Trophoblast cell (in vitro differentiated cells and primary cell): ENCODE results near the gene EVX2.

ENCODE experiments used
- DNase-seq, 2 donors: peaks; one replicate each; pipeline ENCODE4 v3.0.0-alpha.2; 2016
- H2AFZ ChIP-seq: 2 replicates; pipeline ENCODE4 v1.6.1; 2013; ENCODE audit warnings: low read length, moderate library complexity, mild to moderate bottlenecking; ENCODE audit not compliant: insufficient read depth, poor library complexity
- H2AK5ac ChIP-seq: 2 replicates; pipeline ENCODE4 v1.6.1; 2013; ENCODE audit warnings: mild to moderate bottlenecking, low read length
- H2BK120ac ChIP-seq: 2 replicates; pipeline ENCODE4 v1.6.1; 2013; ENCODE audit warnings: low read length, mild to moderate bottlenecking, moderate library complexity; ENCODE audit not compliant: insufficient read depth, poor library complexity
- H2BK12ac ChIP-seq: 2 replicates; pipeline ENCODE4 v1.6.1; 2013; ENCODE audit warnings: mild to moderate bottlenecking, low read length, moderate library complexity
- H2BK5ac ChIP-seq: 2 replicates; pipeline ENCODE4 v1.6.1; 2013; ENCODE audit warnings: low read length, low read depth, moderate library complexity, mild to moderate bottlenecking; ENCODE audit not compliant: poor library complexity
- H3K14ac ChIP-seq: 2 replicates; pipeline ENCODE4 v1.6.1; 2013; ENCODE audit warnings: mild to moderate bottlenecking, low read length
- H3K18ac ChIP-seq: 2 replicates; pipeline ENCODE4 v1.6.1; 2013; ENCODE audit warnings: mild to moderate bottlenecking, low read length
- H3K23ac ChIP-seq: 2 replicates; pipeline ENCODE4 v1.6.1; 2013; ENCODE audit warnings: low read length
- H3K27ac ChIP-seq: 2 replicates; pipeline ENCODE4 v1.5.1; 2013; ENCODE audit warnings: low read depth, mild to moderate bottlenecking, inconsistent platforms, low read length, moderate library complexity
- H3K27me3 ChIP-seq: 2 replicates; pipeline ENCODE4 v1.6.1; 2013; ENCODE audit warnings: inconsistent platforms, mild to moderate bottlenecking, low read length, moderate library complexity; ENCODE audit not compliant: insufficient read depth
- H3K36me3 ChIP-seq, 2 experiments: 1 replicate in 1 of 2; 2 replicates in 1 of 2; pipeline ENCODE4 v1.6.1; 2013; ENCODE audit warnings: low read length in 2 of 2, mild to moderate bottlenecking in 2 of 2, moderate library complexity in 1 of 2; ENCODE audit not compliant: insufficient read depth in 2 of 2, control insufficient read depth in 1 of 2
- H3K4ac ChIP-seq: 2 replicates; pipeline ENCODE4 v1.6.1; 2013; ENCODE audit warnings: low read depth, mild to moderate bottlenecking, low read length, moderate library complexity
- H3K4me1 ChIP-seq, 2 experiments: 1 replicate in 1 of 2; 2 replicates in 1 of 2; pipeline ENCODE4 v1.6.1; 2013; ENCODE audit warnings: low read length in 2 of 2, mild to moderate bottlenecking in 2 of 2, moderate library complexity in 1 of 2; ENCODE audit not compliant: insufficient read depth in 2 of 2, control insufficient read depth in 1 of 2
- H3K4me2 ChIP-seq: 2 replicates; pipeline ENCODE4 v1.6.1; 2013; ENCODE audit warnings: inconsistent platforms, mild to moderate bottlenecking, low read length, moderate library complexity
- H3K4me3 ChIP-seq: 2 replicates; pipeline ENCODE4 v1.5.1; 2013; ENCODE audit warnings: mild to moderate bottlenecking, low read depth, low read length, inconsistent platforms
- H3K79me1 ChIP-seq: one replicate; pipeline ENCODE4 v1.6.1; 2013; ENCODE audit warnings: low read length
- H3K79me2 ChIP-seq: 2 replicates; pipeline ENCODE4 v1.6.1; 2013; ENCODE audit warnings: low read length, mild to moderate bottlenecking; ENCODE audit not compliant: control insufficient read depth, insufficient read depth, poor library complexity
- H3K9ac ChIP-seq: 2 replicates; pipeline ENCODE4 v1.6.1; 2013; ENCODE audit warnings: mild to moderate bottlenecking, low read length
- H3K9me3 ChIP-seq: 2 replicates; pipeline ENCODE4 v1.6.1; 2013; ENCODE audit warnings: low read depth, mild to moderate bottlenecking, control low read depth, inconsistent platforms, low read length; ENCODE audit not compliant: insufficient read depth
- H4K12ac ChIP-seq: 2 replicates; pipeline ENCODE4 v1.6.1; 2013; ENCODE audit warnings: low read depth, mild to moderate bottlenecking, low read length, moderate library complexity
- H4K8ac ChIP-seq: 2 replicates; pipeline ENCODE4 v1.6.1; 2013; ENCODE audit warnings: low read depth, mild to moderate bottlenecking, low read length, moderate library complexity
- H4K91ac ChIP-seq: one replicate; pipeline ENCODE4 v1.6.1; 2013; ENCODE audit warnings: low read depth, mild to moderate bottlenecking, low read length, moderate library complexity
- WGBS: extraction: QIAGEN DNeasy Blood & Tissue Kit; methylation state at CpG from one replicate; pipeline ENCODE4 v1.1.7; 2013; ENCODE audit warnings: missing lambda C conversion rate; ENCODE audit not compliant: insufficient read length, insufficient coverage; ENCODE audit errors: extremely low coverage; 5-methylcytosine and 5-hydroxymethylcytosine counted together

The EVX2 gene

GRCh38 chr2:176096243-176096985, 12.7 kb upstream of the EVX2 start:
- Histone ChIP-seq H2BK5ac (no peak overlapping the region), H3K4me3 (no peak overlapping the region), H3K23ac (no peak overlapping the region), H3K27ac (no peak overlapping the region), H3K79me1 (no peaks in the 10 kb centered on the region), H3K79me2 (no peaks in the 10 kb centered on the region), H2AFZ (no peak overlapping the region), H3K9me3 (peaks cover 13% of the 10 kb centered on the region), H3K14ac (no peak overlapping the region), H4K91ac (no peak overlapping the region), H3K9ac (no peak overlapping the region), H3K18ac (no peak overlapping the region), H3K27me3 (peaks cover 82% of the 10 kb centered on the region), H4K12ac (no peak overlapping the region), H3K4ac (no peak overlapping the region), H2AK5ac (no peak overlapping the region), H2BK120ac (no peak overlapping the region), H4K8ac (no peak overlapping the region), H2BK12ac (no peak overlapping the region), H3K4me1 (peaks cover 10 to 27% of the 10 kb centered on the region in 2 experiments), H3K4me2 (peak overlapping the region; percentile 86), H3K36me3 (no peaks in the 10 kb centered on the region)
- DNase-seq, result no peak
- no CpG with 5 or more reads among the region's 16 CpGs for whole genome bisulfite sequencing

GRCh38 chr2:176095421-176095820, 11.7 kb upstream of the EVX2 start:
- Histone ChIP-seq H3K27ac (no peak overlapping the region), H4K8ac (no peak overlapping the region), H2AK5ac (no peak overlapping the region), H2AFZ (no peak overlapping the region), H2BK5ac (no peak overlapping the region), H3K9me3 (peaks cover 10% of the 10 kb centered on the region), H3K79me1 (no peaks in the 10 kb centered on the region), H2BK12ac (no peak overlapping the region), H3K79me2 (no peaks in the 10 kb centered on the region), H3K36me3 (no peaks in the 10 kb centered on the region), H4K91ac (no peak overlapping the region), H3K4me2 (no peak overlapping the region), H3K14ac (no peak overlapping the region), H3K9ac (no peak overlapping the region), H3K23ac (no peak overlapping the region), H4K12ac (no peak overlapping the region), H3K4me1 (peaks cover 10 to 27% of the 10 kb centered on the region in 2 experiments), H3K4ac (no peak overlapping the region), H2BK120ac (no peak overlapping the region), H3K27me3 (peaks cover 81% of the 10 kb centered on the region), H3K18ac (no peak overlapping the region), H3K4me3 (no peak overlapping the region)
- no peak for DNase-seq
- no CpG with 5 or more reads among the region's 5 CpGs for WGBS

GRCh38 chr2:176094349-176094748, 10.6 kb upstream of the EVX2 start:
- Histone ChIP-seq H3K4me1 (peaks cover 8 to 20% of the 10 kb centered on the region in 2 experiments), H3K79me1 (no peaks in the 10 kb centered on the region), H4K91ac (no peak overlapping the region), H4K8ac (no peak overlapping the region), H2BK12ac (no peak overlapping the region), H3K36me3 (no peaks in the 10 kb centered on the region), H3K4ac (no peak overlapping the region), H2BK5ac (no peak overlapping the region), H2AFZ (no peak overlapping the region), H3K27me3 (peaks cover 79% of the 10 kb centered on the region), H3K9me3 (peaks cover 6% of the 10 kb centered on the region), H3K14ac (no peak overlapping the region), H2AK5ac (no peak overlapping the region), H3K4me2 (no peak overlapping the region), H3K79me2 (no peaks in the 10 kb centered on the region), H3K27ac (no peak overlapping the region), H4K12ac (no peak overlapping the region), H3K23ac (no peak overlapping the region), H3K18ac (no peak overlapping the region), H3K4me3 (no peak overlapping the region), H2BK120ac (no peak overlapping the region), H3K9ac (no peak overlapping the region)
- DNase-seq, result no peak
- no CpG with 5 or more reads among the region's 12 CpGs for WGBS

- WGBS, result no CpG with 5 or more reads among the region's 8 CpGs
- DNase-seq, result no peak
These were observed 10.1 kb upstream of the EVX2 start for GRCh38 chr2:176093898-176094249.

More at GRCh38 chr2:176093898-176094249, 10.1 kb upstream of the EVX2 start:
- no peak overlapping the region for H2BK12ac ChIP-seq
- no peak overlapping the region for H4K91ac ChIP-seq
- H3K79me2 ChIP-seq, result no peaks in the 10 kb centered on the region
- no peak overlapping the region for H3K14ac ChIP-seq
- H3K4me1 ChIP-seq, result peaks cover 8 to 20% of the 10 kb centered on the region in 2 experiments
- no peak overlapping the region for H3K9ac ChIP-seq
- H3K36me3 ChIP-seq, result no peaks in the 10 kb centered on the region
- H3K27ac ChIP-seq, result no peak overlapping the region
- H3K27me3 ChIP-seq, result peaks cover 78% of the 10 kb centered on the region
- H3K4me3 ChIP-seq, result no peak overlapping the region
- H4K12ac ChIP-seq, result no peak overlapping the region
- no peak overlapping the region for H2AFZ ChIP-seq
- H3K18ac ChIP-seq, result no peak overlapping the region
- H4K8ac ChIP-seq, result no peak overlapping the region
- no peak overlapping the region for H3K4me2 ChIP-seq
- H3K4ac ChIP-seq, result no peak overlapping the region
- peaks cover 6% of the 10 kb centered on the region for H3K9me3 ChIP-seq
- H2BK5ac ChIP-seq, result no peak overlapping the region
- H3K23ac ChIP-seq, result no peak overlapping the region
- no peak overlapping the region for H2AK5ac ChIP-seq
- no peak overlapping the region for H2BK120ac ChIP-seq
- H3K79me1 ChIP-seq, result no peaks in the 10 kb centered on the region
